SIG-M5 treated with dmso at 0.1 percent for 504 hours (cell line): Measurements from ENCODE around the gene ADAP1.
"Not testable (repeated sequence)": the region's sequence is repeated elsewhere in the genome, so short reads cannot be mapped to it uniquely, and the experiment has no call there.

ENCODE experiments used
- DNase-seq: peaks from one replicate; lab custom pipeline; 2025; ENCODE audit not compliant: unreplicated experiment; lab: John Stamatoyannopoulos, UW

Gene ADAP1

GRCh38 chr7:883055-884021 lies 71.1 kb downstream of the ADAP1 start:
- no peak for DNase-seq

- DNase-seq, result no peak
Observed at GRCh38 chr7:882336-883035, 72.0 kb downstream of the ADAP1 start.

- peak; percentile 22 for DNase-seq
Observed at GRCh38 chr7:881441-882234, 72.8 kb downstream of the ADAP1 start.

GRCh38 chr7:880450-880849 lies 74.0 kb downstream of the ADAP1 start:
- no peak for DNase-seq

- no peak for DNase-seq
Observed at GRCh38 chr7:879706-880105, 74.8 kb downstream of the ADAP1 start.

GRCh38 chr7:879093-879492 lies 75.4 kb downstream of the ADAP1 start:
- no peak for DNase-seq

GRCh38 chr7:877312-878232 lies 76.9 kb downstream of the ADAP1 start:
- peak; percentile 48 for DNase-seq

GRCh38 chr7:876972-877311 lies 77.5 kb downstream of the ADAP1 start:
- no peak for DNase-seq

- DNase-seq, result peak; percentile 94
Observed at GRCh38 chr7:876077-876971, 78.2 kb downstream of the ADAP1 start, which contains the start of gene GET4. GET4 (plus strand) TSS chr7:876554; CDS start chr7:876646, 92 bp downstream.

GRCh38 chr7:875476-876076 lies 78.9 kb downstream of the ADAP1 start:
- DNase-seq, result no peak

- DNase-seq, result no peak
Observed at GRCh38 chr7:875051-875450, 79.4 kb downstream of the ADAP1 start.

- DNase-seq, result no peak
Observed at GRCh38 chr7:874031-874749, 80.3 kb downstream of the ADAP1 start.

- DNase-seq, result peak; percentile 78
Observed at GRCh38 chr7:873367-874002, 81.0 kb downstream of the ADAP1 start.

GRCh38 chr7:872685-873084 lies 81.8 kb downstream of the ADAP1 start:
- not testable (repeated sequence) for DNase-seq

- no peak for DNase-seq
Observed at GRCh38 chr7:871900-872537, 82.5 kb downstream of the ADAP1 start.

GRCh38 chr7:869348-869747 lies 85.1 kb downstream of the ADAP1 start:
- no peak for DNase-seq

- DNase-seq, result no peak
Observed at GRCh38 chr7:868189-868486, 86.3 kb downstream of the ADAP1 start.
